ENCODE results near the gene AGPAT4. TPM values are rescaled to one million over a fixed set of nuclear protein-coding genes. Genes with fewer than 3 reads are reported as not detected.

AGPAT4 gene
- total and polyA plus RNA-seq, 2 of the 13 experiments (the other 11 are each of a cell fraction or from before 2014, with no cell fraction given) = 0.07 to 0.13 TPM

- DNase-seq (ENCODE audit: low spot score) (no peak), ATAC-seq (no peak), FAIRE-seq (no peak)
- no peak overlapping the region for H3K4me3 ChIP-seq (replicated peaks in 1 of 3; ENCODE audit: insufficient read depth in 1 of 3, low read depth in 2 of 3, low read length in 3 of 3)
- 17% methylated on average over 6 of the region's 6 CpGs for WGBS (ENCODE audit: low lambda C conversion rate)
- no peak overlapping the region for H2AFZ ChIP-seq (ENCODE audit: low read length)
- no peaks in the 10 kb centered on the region for H4K20me1 ChIP-seq (ENCODE audit: insufficient read depth, low read length)
- no peak overlapping the region for H3K27ac ChIP-seq (ENCODE audit: extremely low read length, insufficient read depth, low read length)
- no peaks in the 10 kb centered on the region for H3K4me1 ChIP-seq (ENCODE audit: insufficient read depth, low read length)
- in situ Hi-C loops (cut with HindIII; ENCODE audit: extremely low pct_ligation_motif_present, low pct_unique_long_range_greater_than_20kb) = no loop called here
- intact Hi-C loops (cut with micrococcal nuclease; ENCODE audit: unreplicated experiment) = no loop called here
- no peak overlapping the region for H3K4me2 ChIP-seq (ENCODE audit: low read depth, low read length)
- no peak overlapping the region for H3K9ac ChIP-seq (ENCODE audit: insufficient read depth, low read depth, low read length)
- POLR2A ChIA-PET = no interaction called here
- no TSS peak for BruUV-seq (replicated peaks)
- CTCF ChIA-PET (ENCODE audit: low intra/inter-chr PET ratio, low total read pairs) = no interaction called here
- H3K36me3 ChIP-seq (replicated peaks in 1 of 2; ENCODE audit: control insufficient read depth in 1 of 2, insufficient read depth in 2 of 2, low read length in 2 of 2) = no peaks in the 10 kb centered on the region
- H3K79me2 ChIP-seq (ENCODE audit: insufficient read depth, low read length) = no peaks in the 10 kb centered on the region
- peaks cover 0 to 9% of the 10 kb centered on the region in 2 experiments; a peak in 1 of 5 replicates for H3K27me3 ChIP-seq (ENCODE audit: control insufficient read depth in 1 of 2, insufficient read depth in 2 of 2, low read length in 2 of 2)
- no peaks in the 10 kb centered on the region for H3K9me3 ChIP-seq (ENCODE audit: low read length)
- TF ChIP-seq HMGXB3 (CRISPR knock-in tag; IDR thresholded peaks at IDR 0.05; ENCODE audit: borderline replicate concordance) (no peak), SP5 (CRISPR knock-in tag; IDR thresholded peaks at IDR 0.05; ENCODE audit: borderline replicate concordance, low read depth) (no peak), FOXP1 (IDR thresholded peaks at IDR 0.05) (no peak), FOXP1 (CRISPR knock-in tag; IDR thresholded peaks at IDR 0.05) (no peak), DPF2 (CRISPR knock-in tag; IDR thresholded peaks at IDR 0.05; ENCODE audit: borderline replicate concordance, low read depth) (no peak), STAG1 (CRISPR knock-in tag; IDR thresholded peaks at IDR 0.05) (no peak), TCF7 (IDR thresholded peaks at IDR 0.05; ENCODE audit: low read depth) (no peak), ATAD3A (CRISPR knock-in tag; IDR thresholded peaks at IDR 0.05) (no peak), MYNN (CRISPR knock-in tag; IDR thresholded peaks at IDR 0.05; ENCODE audit: low read depth) (no peak), ZC3H4 (CRISPR knock-in tag; IDR thresholded peaks at IDR 0.05; ENCODE audit: borderline replicate concordance) (no peak), CBFB (CRISPR knock-in tag; IDR thresholded peaks at IDR 0.05) (no peak), ZNF24 (IDR thresholded peaks at IDR 0.05) (no peak), IKZF4 (CRISPR knock-in tag; IDR thresholded peaks at IDR 0.05; ENCODE audit: borderline replicate concordance, low read depth, not compliant biosample characterization) (no peak), SALL2 (CRISPR knock-in tag; IDR thresholded peaks at IDR 0.05) (no peak), EHMT2 (IDR thresholded peaks at IDR 0.05; ENCODE audit: borderline replicate concordance, low read depth, low read length) (no peak), BCLAF1 (IDR thresholded peaks at IDR 0.05) (no peak), SAFB2 (CRISPR knock-in tag; IDR thresholded peaks at IDR 0.05; ENCODE audit: borderline replicate concordance, low read depth) (no peak), ZBTB34 (CRISPR knock-in tag; IDR thresholded peaks at IDR 0.05) (no peak)
Measured at GRCh38 chr6:161238081-161238480, 35.8 kb downstream of the AGPAT4 start.

All from HepG2 (cell line).